Islet precursor cell (in vitro differentiated cells): ENCODE results near the gene SYCP2L.
A peak's percentile ranks its signal among the peaks of the same experiment; 100 is the strongest.
"Not testable (repeated sequence)": the region's sequence is repeated elsewhere in the genome, so short reads cannot be mapped to it uniquely, and the experiment has no call there.

Experiments used
- DNase-seq: peaks from one replicate; pipeline ENCODE4 v3.0.0-alpha.2; 2018

Gene SYCP2L

GRCh38 chr6:10882253-10882630 is 4.6 kb upstream of the SYCP2L start:
- DNase-seq = not testable (repeated sequence)

GRCh38 chr6:10882657-10883171 is 4.1 kb upstream of the SYCP2L start:
- DNase-seq = peak; percentile 69

GRCh38 chr6:10883312-10884244 is 3.3 kb upstream of the SYCP2L start:
- no peak for DNase-seq

- DNase-seq = no peak
Measured at GRCh38 chr6:10884245-10884972, 2.4 kb upstream of the SYCP2L start.

- not testable (repeated sequence) for DNase-seq
Measured at GRCh38 chr6:10886365-10886690, 524 bp upstream of the SYCP2L start.

GRCh38 chr6:10890151-10890550 is 3.3 kb downstream of the SYCP2L start:
- no peak for DNase-seq

- DNase-seq = no peak
Measured at GRCh38 chr6:10891960-10892359, 5.1 kb downstream of the SYCP2L start.

GRCh38 chr6:10894958-10895357 is 8.1 kb downstream of the SYCP2L start:
- no peak for DNase-seq

GRCh38 chr6:10896691-10897090 is 9.8 kb downstream of the SYCP2L start:
- DNase-seq = no peak

GRCh38 chr6:10901770-10902169 is 14.9 kb downstream of the SYCP2L start:
- DNase-seq = no peak

- DNase-seq = no peak
Measured at GRCh38 chr6:10904015-10904414, 17.2 kb downstream of the SYCP2L start.

GRCh38 chr6:10908228-10908627 is 21.4 kb downstream of the SYCP2L start:
- DNase-seq = no peak

GRCh38 chr6:10919520-10919919 is 32.7 kb downstream of the SYCP2L start:
- DNase-seq = not testable (repeated sequence)

- DNase-seq = no peak
Measured at GRCh38 chr6:10933126-10933525, 46.3 kb downstream of the SYCP2L start.

GRCh38 chr6:10939840-10940239 is 53.0 kb downstream of the SYCP2L start:
- DNase-seq = no peak

GRCh38 chr6:10945845-10946244 is 59.0 kb downstream of the SYCP2L start:
- DNase-seq = no peak

- no peak for DNase-seq
Measured at GRCh38 chr6:10947966-10948365, 61.1 kb downstream of the SYCP2L start.

- DNase-seq = no peak
Measured at GRCh38 chr6:10949579-10950490, 63.0 kb downstream of the SYCP2L start.

GRCh38 chr6:10951675-10952282 is 64.9 kb downstream of the SYCP2L start:
- DNase-seq = no peak

GRCh38 chr6:10954590-10955010 is 67.7 kb downstream of the SYCP2L start:
- DNase-seq = peak; percentile 91

- no peak for DNase-seq
Measured at GRCh38 chr6:10956776-10957175, 69.9 kb downstream of the SYCP2L start.

- no peak for DNase-seq
Measured at GRCh38 chr6:10957414-10957886, 70.6 kb downstream of the SYCP2L start.
